GM12891 (cell line): Measurements from ENCODE around the gene SYNE3.
A peak's percentile ranks its signal among the peaks of the same experiment; 100 is the strongest.

Source experiments
- DNase-seq: peaks from one replicate; pipeline ENCODE4 v3.0.0; 2011; ENCODE audit warnings: low spot score; ENCODE audit not compliant: insufficient read length
- FAIRE-seq: peaks from 2 replicates; lab custom pipeline; 2011; peaks lifted over from hg19 to GRCh38; lab: Jason Lieb, UNC
- PAX5 ChIP-seq: IDR thresholded peaks from 2 replicates; pipeline ENCODE4 v1.6.1; 2011; ENCODE audit warnings: low read length, moderate library complexity, mild to moderate bottlenecking; ENCODE audit not compliant: insufficient read depth, severe bottlenecking
- POLR2A ChIP-seq: IDR thresholded peaks from 2 replicates; pipeline ENCODE4 v1.6.1; 2011; ENCODE audit warnings: low read depth, low read length, control low read depth
- POLR2AphosphoS5 ChIP-seq: IDR thresholded peaks from 2 replicates; pipeline ENCODE4 v1.6.1; 2011; ENCODE audit warnings: low read depth, low read length, control low read depth
- POU2F2 ChIP-seq: IDR thresholded peaks from 2 replicates; pipeline ENCODE4 v1.6.1; 2011; ENCODE audit warnings: low read depth, mild to moderate bottlenecking, control low read depth, low read length, moderate library complexity
- SPI1 ChIP-seq: IDR thresholded peaks from 2 replicates; pipeline ENCODE4 v1.6.1; 2011; ENCODE audit warnings: low read depth, low read length, control low read depth
- TAF1 ChIP-seq: IDR thresholded peaks from 2 replicates; pipeline ENCODE4 v1.6.1; 2011; ENCODE audit warnings: low read depth, low read length, control low read depth

SYNE3 gene

DNA sequence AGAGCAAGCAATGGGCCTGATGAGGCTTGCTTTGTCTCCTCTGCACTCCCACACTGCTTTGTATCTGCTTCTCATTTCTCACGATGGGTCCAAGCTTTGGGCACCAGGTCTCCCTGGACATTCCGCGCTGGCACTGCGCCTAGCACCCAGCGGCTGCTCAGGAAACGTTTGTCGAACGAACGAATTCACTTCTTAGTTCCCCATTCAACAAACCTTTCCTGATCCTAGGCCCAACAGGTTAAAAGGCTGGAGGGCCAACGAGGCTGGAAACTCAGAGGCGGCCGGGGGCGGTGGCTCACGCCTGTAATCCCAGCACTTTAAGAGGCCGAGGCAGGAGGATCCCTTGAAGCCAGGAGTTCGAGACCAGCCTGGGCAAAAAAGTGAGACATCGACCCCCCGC is 17.4 kb upstream of the SYNE3 start:
- TF ChIP-seq SPI1 (no peak), PAX5 (no peak), POLR2AphosphoS5 (no peak), POLR2A (no peak), POU2F2 (no peak), TAF1 (no peak)
- DNase-seq (no peak), FAIRE-seq (no peak)

DNA sequence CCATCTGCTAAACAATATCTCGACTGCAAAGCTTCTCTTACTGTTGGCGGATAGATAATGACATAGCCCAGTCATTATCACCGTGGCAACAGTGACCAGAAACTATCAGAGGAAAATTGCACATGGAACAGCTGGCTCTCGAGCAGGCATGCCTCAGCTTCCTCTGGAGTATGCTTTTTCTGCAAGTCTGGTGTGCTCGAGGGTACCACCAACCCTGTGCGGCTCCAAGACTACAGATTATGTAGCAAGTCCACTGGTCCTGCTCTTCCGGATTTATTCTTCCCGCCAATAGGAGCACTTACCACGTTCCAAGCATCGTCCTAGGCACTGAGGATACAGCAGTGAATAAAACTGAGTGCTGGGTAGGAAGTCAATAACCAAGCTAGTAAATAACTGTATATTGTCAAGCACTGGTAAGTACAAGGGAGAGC is 17.0 kb upstream of the SYNE3 start:
- DNase-seq (no peak), FAIRE-seq (peak; percentile 77)
- TF ChIP-seq POU2F2, result no peak
- no peak for TF ChIP-seq SPI1
- TF ChIP-seq TAF1, result no peak
- TF ChIP-seq PAX5, result no peak
- TF ChIP-seq POLR2A, result no peak
- no peak for TF ChIP-seq POLR2AphosphoS5

DNA sequence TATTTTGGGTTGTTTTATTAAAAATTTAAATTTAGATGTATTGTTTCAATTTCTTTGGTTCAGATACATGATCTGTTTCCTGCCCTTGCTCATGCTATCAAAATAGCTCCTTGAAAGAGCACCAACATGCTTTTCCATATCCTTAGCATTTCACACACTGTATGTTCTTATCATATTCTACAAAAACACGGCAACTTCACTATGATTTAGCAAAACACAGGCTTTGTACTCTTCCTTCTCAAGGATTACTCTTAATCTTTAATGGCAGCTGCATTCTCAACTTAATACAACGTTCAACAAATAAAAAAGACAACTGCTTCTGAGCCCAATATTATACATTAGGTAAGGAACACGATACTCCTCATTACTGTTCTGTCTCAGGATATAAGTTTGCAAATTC is 15.5 kb upstream of the SYNE3 start:
- no peak for TF ChIP-seq POLR2AphosphoS5
- TF ChIP-seq TAF1, result no peak
- no peak for TF ChIP-seq POU2F2
- no peak for TF ChIP-seq POLR2A
- no peak for TF ChIP-seq PAX5
- no peak for TF ChIP-seq SPI1
- no peak for FAIRE-seq
- DNase-seq, result no peak

DNA sequence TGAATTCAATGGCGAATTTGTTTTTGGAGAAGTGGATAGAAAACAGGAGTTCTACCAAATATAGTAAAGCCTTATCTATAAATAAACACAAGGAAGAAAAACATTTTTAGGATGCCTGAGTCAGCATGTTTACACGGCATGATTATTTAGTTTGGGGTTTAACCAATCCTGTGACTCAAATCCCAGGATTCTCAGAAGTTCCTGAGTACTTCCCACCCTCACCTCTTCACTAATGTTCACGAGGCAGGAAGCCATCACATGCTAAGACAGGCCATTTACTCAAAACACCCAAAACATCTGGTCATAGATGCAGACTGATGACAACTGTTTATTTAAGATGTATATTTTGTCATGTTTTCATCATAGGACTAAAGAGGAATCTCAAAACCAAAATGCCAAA is 15.0 kb upstream of the SYNE3 start:
- FAIRE-seq, result no peak
- DNase-seq, result no peak
- TF ChIP-seq POLR2A (no peak), POU2F2 (no peak), PAX5 (no peak), SPI1 (no peak), POLR2AphosphoS5 (no peak)

- peak; percentile 47 for FAIRE-seq
- DNase-seq, result no peak
- no peak for TF ChIP-seq PAX5
- no peak for TF ChIP-seq TAF1
- no peak for TF ChIP-seq SPI1
- TF ChIP-seq POLR2AphosphoS5, result no peak
- no peak for TF ChIP-seq POLR2A
- TF ChIP-seq POU2F2, result no peak
These were observed 14.2 kb upstream of the SYNE3 start for GRCh38 chr14:95530473-95531276.

DNA sequence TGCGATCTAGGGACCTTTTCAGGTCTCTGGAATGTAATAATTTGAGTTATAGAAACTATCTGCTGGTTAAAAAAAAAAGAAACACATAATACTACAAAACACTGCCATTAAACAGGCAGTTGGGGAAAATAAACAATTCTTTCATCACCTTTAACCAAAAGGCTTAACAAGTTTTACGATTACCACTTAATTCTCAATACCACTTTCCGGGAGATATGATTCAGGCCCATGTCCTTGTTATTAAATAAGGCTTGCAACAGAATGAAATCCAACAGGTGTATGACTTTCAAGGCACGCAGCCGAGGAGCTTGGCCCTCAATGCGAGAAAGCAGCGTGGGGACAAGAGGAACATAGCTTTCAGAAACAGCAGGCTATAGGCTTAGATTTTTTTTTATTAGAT is 12.8 kb upstream of the SYNE3 start:
- DNase-seq (no peak), FAIRE-seq (no peak)
- TF ChIP-seq POU2F2 (no peak), POLR2A (no peak), PAX5 (no peak), TAF1 (no peak), SPI1 (no peak), POLR2AphosphoS5 (no peak)

- TF ChIP-seq TAF1, result no peak
- no peak for TF ChIP-seq POLR2A
- no peak for TF ChIP-seq SPI1
- TF ChIP-seq POU2F2, result no peak
- no peak for TF ChIP-seq PAX5
- no peak for TF ChIP-seq POLR2AphosphoS5
- DNase-seq (no peak), FAIRE-seq (no peak)
These were observed 11.0 kb upstream of the SYNE3 start for GRCh38 chr14:95527387-95528002.

DNA sequence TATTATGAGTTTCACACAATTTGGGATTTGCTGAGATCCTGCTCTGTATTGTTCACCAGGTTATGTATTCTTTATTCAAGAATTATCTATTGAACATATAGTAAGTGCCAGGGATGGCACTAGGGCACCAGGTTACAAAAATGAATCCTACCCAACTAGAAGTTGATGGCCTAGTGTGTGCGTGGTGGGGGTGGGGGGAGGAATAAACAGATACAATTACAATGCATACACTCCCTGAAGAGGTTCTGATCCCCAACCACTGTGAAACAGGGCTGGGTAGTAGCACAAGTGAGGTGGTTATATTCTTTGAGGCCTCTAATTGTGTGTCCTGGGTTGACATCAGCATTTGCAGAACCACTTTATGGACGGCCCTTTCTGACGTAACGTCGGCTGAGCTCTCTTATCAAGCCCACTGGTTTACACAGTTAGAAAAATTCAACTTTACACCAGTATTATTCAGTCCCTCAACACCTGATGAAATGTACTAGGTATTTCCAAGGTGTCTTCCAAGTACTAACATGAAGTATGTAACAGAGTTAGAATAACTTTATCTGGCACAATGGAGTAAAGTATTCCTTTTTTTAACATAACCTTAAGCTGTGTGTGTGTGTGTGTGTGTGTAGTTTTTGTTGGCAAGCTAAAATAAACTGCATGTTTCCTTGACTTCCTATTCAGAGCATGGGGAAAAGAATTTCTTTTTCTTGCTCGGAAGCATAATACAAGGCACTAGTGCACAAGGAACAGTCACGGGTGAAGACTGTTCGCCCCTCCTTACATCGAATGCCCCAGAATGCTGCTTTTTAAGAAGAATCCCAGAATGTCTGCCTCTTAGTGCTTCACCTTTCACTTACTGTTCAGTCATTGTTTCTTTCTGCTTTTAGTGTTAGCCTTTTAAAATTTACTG is 10.3 kb upstream of the SYNE3 start:
- TF ChIP-seq TAF1, result no peak
- TF ChIP-seq POLR2AphosphoS5, result no peak
- TF ChIP-seq POU2F2, result no peak
- TF ChIP-seq PAX5, result no peak
- no peak for TF ChIP-seq SPI1
- no peak for TF ChIP-seq POLR2A
- DNase-seq, result no peak
- FAIRE-seq, result no peak

- DNase-seq (no peak), FAIRE-seq (no peak)
- no peak for TF ChIP-seq PAX5
- no peak for TF ChIP-seq SPI1
- no peak for TF ChIP-seq TAF1
- no peak for TF ChIP-seq POLR2A
- TF ChIP-seq POLR2AphosphoS5, result no peak
- TF ChIP-seq POU2F2, result no peak
These were observed 9.5 kb upstream of the SYNE3 start for GRCh38 chr14:95525999-95526398.
